Dedifferentiated amniotic fluid mesenchymal stem cell (primary cell): ENCODE results near the gene METTL23.
"Not testable (repeated sequence)": the region's sequence is repeated elsewhere in the genome, so short reads cannot be mapped to it uniquely, and the experiment has no call there.

Source experiments
- DNase-seq: peaks from one replicate; pipeline ENCODE4 v3.0.0-alpha.2; 2016; ENCODE audit errors: extremely low spot score

The METTL23 gene

DNA sequence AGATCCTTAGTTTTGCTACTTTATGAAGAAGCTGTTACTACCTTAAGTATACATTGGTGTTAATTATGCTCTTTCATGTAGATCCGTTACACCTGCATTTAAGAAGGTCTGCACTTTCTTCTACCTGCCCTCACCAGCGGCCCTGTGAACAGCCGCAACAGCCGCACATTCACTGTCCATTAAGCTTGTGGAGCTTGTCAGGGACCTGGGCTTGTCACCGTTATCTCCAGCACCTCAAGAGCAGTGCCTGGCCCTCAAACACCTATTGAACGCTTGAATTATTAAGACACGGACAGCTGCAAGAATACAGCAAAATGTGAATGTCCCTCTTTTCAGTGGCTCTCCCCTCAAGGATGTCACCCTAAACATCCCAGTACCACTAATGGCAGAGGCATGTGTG, 12.9 kb upstream of the METTL23 start:
- DNase-seq, result no peak

DNA sequence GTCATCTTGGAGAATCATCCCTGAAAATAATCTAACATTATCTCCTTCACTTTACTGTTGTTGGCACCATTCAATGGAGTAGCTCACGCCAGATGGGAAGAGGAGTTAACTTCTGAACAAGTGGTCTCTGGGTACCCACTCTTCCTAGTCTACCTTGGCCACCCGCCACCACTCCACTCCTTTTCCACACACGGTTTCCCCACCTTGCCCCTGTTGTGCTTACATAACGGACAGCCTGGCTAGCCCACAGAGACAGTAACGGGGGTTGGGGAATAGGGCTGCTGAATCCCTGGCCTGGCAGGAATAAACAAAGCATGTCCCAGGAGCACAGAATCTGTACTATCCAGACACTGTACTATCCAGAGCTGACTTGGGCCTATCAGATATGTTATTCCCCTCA, 12.3 kb upstream of the METTL23 start:
- DNase-seq, result no peak

DNA sequence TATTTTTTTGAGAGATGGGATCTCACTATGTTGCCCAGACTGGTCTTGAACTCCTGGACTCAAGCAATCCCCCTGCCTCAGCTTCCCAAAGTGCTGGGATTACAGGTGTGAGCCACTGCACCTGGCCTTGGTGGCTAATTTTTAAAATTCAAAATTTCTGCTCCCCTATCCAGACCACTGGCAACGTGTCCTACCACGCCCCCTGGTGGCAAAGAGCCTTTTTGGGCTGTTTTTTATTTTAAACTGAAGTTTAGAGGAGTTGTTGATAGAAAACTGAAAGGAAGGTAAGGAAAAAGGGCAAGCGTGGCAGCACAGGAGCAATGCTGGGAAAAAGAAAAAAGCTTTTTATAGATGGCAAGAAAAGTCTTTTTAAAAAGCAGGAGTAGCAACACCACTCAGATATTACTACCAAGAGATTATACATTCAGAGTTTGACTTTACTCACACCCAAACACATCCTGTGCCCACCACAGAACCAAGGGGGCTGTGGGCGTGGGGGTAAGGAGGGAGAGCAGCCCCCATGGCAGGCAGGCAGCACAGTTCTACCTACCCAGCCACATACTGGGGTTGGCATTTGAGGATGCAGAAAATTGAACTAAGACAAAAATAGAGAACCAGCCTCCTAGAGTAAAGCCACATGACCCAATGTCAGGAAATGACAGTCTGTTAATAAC, 11.7 kb upstream of the METTL23 start:
- peak; percentile 66 for DNase-seq

DNA sequence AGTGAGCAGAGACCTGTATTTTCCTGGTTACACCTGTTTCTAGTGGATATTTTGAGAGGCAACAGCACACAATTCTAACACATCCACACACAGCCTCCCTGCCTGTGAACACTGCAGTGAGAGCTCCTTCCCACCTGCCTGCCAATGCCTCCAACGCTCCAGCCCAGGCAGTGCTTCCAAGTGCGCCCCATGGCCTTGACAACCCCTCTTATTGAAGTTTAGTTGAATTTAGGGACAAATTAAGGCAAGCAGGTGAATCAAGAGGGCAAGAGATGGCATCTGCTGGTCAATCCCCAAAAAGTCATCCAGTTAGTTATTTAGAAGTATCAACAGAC, 11.2 kb upstream of the METTL23 start:
- no peak for DNase-seq

DNA sequence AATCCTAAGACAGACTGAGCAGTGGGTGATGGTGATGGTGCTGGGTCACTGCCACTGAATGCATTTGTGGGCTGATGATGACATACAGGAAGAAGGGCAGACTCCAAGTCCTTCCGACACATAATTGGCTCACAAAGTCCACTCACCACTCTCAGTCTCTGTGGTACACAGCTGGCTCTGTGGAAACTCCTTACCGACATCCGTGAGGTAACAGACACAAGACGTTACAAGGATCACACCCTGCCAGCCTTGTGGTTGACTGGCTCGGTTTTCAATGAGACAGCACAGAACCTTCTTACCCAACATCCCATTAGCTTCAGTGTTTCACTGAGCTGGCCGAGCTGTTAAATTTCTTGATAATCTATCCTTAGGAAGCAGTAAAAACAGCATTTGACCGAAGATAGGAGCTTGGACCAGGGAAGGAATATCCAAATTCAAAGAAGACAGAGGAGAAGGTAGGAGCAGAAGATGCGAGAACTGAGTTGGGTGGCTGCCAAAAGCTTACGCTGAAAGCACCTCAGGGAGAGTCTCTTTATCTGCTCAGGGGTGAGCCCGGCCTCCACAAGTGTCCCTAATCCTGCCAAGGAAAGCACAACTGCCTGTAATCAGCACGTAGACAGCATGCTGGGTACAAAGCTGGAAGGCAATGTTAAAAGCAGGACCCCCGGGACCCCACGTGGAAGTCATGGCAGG, 10.3 kb upstream of the METTL23 start:
- DNase-seq, result peak; percentile 61

DNA sequence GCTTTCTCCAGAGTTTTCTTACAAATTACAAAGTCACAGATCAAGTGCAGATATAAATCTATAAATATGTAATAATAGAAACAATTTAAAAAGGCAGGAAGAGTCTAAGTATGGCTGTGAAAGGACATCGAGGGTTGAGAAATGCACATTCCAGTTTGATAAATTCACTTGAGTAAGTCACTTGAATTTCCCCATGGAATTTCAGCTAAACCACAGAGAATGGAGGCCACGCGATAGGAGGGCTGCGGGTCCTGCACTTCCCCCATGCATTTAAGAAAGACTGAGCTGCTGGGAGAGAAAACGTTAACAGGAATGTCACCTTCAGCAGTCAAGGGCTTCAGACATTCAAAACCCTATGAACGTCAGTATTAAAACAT, 9.8 kb upstream of the METTL23 start:
- peak; percentile 76 for DNase-seq

DNA sequence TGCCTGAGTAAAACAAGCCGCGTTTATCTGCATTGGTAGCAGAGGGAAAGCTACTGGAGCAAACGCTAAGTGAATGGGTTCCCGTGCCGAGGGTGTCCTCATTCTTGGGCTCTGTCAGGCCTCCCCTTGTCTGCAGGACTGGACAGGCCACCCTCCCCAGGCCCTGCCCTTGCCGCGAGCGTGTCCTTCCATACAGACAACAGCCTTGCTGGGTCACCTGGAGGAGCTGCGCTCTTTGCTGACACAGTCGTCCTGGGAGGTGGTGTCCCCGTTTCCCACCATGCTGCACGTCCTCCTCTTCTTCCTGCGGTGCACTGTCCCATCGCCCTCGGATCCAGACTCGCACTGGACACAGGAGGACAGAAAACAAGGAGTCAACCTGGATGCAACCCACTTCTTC, 8.1 kb upstream of the METTL23 start:
- no peak for DNase-seq

DNA sequence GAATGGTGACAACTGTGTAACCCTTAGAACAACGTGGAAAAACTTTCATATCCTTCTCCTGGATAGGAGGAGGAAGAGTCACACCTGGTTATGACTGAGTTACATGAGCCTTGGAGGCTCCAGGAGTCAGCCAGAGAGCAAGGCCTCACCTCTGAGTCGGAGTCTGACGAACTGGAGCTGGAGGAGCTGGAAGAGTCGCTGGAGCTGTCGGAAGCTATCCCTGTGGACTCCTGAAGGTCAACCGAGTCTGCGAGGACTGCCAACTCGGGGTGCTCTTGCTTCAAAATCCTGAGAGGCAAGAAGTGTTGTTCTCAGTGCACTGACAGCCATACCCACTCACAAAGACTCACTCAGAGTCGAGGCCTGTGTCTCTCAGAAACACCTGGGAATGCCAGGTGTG, 6.4 kb upstream of the METTL23 start:
- no peak for DNase-seq

DNA sequence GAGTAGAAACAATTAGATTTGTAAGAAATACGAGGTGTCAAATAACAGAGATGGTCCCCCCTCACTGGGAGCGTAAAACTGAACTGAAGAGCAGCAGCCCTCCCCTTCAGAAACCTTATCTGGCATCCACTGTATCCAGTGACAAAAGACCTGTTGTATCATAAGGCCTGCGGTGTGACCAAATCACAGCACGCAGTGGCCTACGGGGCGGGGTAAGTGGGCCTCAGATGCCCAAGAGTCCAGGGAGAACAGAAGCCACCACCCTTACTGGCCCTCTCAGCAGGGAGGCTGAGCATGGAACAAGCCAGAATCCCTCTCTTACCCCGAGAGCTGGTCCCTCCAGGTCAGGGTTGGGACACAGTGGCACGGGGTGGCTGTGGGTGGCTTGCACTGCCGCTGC, 5.7 kb upstream of the METTL23 start:
- DNase-seq, result no peak

DNA sequence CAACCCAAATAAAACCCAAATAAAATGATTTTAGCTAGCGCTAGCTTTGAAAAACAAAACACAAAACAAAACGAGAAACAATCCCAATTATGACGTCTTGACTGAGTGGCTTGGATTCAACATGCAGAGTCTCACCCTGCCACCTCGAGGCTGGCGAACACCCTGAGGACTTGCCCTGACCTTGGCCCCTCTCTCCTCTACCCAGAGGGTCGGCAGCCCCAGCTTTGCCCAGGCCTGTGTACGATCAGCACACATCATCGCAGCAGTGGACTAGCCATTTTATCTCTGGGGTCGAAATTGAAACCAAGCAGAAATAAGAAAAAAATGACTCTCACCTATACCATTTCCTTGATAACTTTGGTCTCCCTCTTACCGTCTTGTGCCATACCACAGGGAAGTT, 5.2 kb upstream of the METTL23 start:
- DNase-seq, result no peak

DNA sequence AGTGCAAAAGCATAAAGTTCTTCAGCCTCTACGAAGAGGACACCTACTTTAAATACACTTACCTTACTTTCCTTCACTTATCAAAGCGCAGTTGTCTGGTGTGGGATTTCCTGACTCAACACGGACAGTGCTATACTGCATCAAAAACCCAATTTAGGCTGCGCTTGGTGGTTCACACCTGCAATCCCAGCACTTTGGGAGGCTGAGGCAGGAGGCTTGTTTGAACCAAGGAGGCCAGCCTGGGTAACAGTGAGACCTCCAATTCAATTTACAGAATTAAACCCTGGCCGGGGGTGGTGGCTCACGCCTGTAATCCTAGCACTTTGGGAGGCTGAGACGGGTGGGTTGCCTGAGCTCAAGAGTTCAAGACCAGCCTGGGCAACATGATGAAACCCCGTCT, 4.4 kb upstream of the METTL23 start:
- DNase-seq, result no peak

DNA sequence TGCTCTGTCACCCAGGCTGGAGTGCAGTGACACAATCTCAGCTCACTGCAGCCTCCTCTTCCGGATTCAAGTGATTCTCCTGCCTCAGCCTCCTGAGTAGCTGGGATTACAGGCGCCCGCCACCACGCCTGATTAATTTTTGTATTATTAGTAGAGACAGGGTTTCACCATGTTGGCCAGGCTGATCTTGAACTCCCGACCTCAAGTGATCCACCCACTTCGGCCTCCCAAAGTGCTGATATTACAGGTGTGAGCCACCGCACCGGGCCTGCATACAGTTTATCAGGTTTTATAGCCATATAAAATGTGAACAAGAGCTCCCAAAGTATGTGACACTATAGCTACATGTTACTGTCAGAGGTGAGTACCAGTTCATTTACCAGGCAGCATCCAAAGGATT, 3.7 kb upstream of the METTL23 start:
- DNase-seq, result not testable (repeated sequence)

DNA sequence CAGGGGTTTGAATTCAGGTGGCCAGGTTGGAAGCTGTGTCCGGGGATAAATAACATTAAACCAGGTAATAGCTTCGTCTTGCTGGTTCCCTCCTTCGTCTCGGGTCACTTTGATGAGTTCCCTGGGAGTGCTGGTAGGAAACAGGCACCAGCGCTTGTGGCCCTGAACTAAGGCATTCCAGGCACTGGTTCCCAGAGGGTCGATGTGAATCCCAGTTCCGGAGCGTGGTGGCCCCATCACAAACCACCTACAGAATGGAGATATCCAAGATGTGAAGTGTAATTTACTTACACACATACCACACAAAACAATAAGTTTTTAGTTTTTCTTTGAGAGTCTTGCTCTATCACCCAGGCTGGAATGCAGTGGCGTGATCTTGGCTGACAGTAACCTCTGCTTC, 2.8 kb upstream of the METTL23 start:
- DNase-seq, result no peak

DNA sequence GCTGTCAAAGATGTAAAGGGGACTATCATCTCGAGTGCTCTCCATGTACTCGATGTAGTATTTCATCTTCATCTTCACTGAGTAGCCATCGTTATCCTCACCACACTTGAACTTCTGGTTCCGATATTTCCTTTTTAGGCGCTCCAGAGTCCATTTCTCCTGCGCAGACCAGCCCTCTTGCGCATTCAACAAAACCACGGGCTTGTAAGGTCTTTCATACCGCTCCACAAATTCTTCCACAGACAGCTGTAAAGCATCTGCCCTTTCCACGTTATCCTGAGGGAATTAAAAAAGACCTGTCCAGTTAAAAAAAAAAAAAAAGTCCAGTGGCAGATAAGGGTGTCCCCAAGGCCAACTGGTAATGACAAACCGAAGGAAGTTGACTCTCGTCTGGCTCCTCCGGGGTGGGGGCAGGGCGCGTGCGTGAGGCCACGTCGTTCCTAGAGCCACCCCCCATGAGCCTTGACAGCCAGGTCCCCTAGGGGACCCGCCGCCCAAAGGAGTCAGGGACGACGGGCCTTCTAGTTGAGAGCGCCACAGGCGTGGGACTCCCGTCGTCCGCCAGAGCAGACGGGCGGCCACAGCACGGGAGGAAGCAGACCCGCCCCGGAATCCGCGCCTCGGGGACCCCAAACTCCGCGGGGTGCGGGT, 934 bp upstream of the METTL23 start:
- DNase-seq, result no peak

DNA sequence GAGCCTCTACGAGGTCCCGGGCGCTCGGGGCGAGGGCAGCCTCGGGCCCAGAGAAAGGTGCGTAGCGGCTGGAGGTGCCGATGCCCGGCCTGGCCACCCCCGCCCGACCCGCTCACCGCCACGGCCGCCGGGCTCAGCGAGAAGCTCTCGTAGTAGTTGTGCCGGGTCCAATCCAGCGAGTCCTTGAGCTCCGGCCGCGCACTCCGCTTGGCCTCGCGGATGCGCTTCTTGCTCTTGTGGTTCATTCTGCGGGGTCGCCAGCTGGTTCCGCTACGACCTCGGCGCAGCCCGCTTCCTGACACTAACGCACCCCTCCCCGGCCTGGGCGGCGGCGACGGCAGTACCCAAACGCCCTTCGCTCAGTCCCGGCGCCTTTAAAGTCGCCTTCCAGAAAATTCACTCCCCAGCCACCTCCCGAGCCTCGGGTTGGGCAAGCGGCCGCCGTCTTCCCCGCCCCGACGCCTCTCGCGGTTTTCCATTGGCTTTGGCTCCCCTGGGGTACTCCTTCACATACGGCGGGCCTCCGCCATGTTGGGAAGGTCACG, 336 bp upstream of the METTL23 start, which contains the start of gene JMJD6:
TSS of gene JMJD6 (minus strand) at position 376 of the 545 bp plus-strand sequence. CDS start at position 245, 131 bp downstream.
- DNase-seq, result peak; percentile 88

DNA sequence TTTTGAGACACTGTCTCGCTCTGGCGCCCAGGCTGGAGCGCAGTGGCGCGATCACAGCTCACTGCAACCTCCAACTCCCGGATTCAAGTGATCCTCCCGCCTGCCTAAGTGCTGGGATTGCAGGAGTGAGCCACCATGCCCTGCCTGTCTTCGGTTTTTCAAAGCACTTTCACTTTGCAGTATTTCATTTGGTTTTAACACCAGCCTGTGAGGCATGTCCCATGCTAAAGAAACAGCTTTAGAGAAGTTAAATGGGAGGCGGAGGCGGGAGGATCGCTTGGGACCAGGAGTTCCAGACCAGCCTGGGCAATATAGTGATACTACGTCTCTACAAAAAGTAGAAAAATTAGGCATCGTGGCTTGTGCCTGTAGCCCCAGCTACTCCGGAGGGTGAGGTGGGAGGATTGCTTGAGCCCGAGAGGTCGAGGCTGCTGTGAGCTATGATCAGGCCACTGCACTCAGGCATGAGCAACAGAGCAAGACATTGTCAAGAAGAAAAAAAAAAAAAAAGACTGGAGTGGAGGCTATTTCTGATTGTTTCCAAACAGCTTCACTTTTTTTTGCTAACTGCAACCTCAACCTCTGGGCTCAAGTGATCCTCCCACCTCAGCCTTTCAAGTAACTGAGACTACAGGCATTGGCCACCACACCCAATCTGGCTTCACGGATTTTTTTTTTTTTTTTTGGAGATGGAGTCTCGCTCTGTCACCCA, 1.3 kb downstream of the METTL23 start:
- DNase-seq, result no peak

DNA sequence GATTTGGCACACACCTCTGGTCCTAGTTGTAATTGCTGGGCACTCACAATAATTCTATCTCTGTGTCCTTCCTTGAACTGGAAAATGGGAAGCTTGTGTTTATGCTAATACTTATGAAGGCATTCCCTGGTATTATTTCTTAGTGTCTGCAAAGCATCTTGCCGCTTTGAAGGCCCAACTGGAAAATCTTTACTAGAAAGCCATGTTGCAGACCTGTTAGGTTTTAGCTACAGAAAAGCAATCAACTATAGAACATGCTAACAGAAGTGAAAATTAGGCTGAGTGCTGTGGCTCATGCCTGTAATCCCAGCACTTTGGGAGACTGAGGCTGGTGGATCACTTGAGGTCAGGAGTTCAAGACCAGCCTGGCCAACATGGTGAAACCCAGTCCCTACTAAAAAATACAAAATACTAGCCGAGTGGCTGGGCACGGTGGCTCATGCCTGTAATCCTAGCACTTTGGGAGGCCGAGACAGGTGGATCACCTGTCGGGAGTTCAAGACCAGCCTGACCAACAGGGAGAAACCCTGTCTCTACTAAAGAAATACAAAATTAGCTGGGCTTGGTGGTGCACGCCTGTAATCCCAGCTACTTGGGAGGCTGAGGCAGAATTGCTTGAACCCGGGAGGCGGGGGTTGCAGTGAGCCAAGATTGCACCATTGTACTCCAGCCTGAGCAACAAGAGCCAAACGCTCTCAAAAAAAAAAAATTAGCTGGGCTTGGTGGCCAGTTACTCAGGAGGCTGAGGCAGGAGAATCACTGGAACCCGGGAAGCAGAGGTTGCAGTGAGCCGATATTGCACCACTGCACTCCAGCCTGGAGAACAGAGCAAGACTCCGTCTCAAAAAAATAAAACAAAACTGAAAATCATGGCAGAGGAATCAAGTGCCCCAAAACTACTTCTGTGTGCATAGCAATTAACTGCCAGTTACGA, 5.4 kb downstream of the METTL23 start:
- DNase-seq, result peak; percentile 14

DNA sequence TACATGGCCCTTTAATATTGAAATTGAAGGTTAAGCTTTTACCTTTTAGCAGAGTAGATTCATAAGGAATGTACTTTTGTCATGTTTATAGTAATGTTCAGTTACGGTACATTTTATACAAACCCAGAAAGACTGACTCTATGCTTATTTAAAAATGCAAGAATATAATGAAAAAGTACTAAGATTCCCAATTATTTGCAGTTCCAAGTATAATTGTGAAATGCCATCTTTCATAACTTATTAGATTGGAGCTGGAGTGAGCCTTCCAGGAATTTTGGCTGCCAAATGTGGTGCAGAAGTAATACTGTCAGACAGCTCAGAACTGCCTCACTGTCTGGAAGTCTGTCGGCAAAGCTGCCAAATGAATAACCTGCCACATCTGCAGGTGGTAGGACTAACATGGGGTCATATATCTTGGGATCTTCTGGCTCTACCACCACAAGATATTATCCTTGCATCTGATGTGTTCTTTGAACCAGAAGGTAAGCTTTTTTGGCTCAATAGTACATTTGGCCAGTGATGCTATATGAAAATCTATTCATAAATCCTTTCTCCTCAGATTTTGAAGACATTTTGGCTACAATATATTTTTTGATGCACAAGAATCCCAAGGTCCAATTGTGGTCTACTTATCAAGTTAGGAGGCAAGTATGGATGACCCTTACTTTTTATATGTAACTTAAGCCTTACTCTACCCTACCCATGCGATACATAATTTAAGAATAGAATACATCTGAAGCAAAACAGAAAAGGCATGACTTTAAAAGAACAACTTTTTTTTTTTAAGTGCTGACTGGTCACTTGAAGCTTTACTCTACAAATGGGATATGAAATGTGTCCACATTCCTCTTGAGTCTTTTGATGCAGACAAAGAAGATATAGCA, 6.3 kb downstream of the METTL23 start:
- DNase-seq, result no peak

DNA sequence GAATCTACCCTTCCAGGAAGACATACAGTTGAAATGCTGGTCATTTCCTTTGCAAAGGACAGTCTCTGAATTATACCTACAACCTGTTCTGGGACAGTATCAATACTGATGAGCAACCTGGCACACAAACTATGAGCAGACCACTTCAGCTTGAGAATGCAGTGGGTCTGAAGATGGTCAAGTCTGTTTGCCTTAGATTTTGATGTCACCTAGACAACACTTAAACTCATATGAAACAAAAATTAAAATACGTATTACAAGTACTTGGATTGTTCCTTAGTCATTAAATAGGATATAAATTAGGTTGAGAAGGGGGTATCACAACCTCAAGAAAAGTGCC, 6.9 kb downstream of the METTL23 start:
- no peak for DNase-seq

DNA sequence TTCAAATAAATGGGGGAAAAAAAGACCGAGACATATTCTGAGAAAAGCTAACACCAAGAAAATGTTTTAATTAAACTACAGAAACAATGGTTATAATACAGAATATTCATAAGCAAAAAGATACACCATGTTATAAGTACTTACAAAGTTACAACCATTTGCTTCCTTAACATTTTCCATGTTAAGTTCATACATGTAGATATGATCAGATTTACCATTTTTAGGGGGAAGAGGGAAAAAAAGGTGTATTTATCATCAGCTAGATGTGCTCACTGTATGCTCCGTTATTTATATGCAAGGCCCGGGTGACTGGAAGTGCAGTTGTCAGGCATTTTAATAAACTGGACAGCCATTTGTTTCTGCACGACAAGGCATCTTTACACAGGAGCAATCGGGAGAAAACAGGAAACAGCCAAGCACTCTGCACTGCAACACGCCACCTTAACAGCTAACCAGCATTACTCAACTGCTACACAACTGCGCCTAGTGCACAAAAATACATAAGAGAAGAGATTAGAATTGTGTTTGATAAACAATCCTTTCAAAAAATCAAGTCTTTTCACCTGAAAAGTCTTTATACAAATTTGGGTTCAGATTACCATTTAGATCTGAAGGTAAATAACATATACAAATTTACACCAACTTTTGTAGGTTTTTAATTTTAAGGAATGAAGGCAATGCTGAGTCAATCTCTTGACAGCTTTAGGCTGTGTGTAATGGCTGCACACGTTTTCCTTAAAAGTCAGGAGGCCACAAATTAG, 7.6 kb downstream of the METTL23 start:
- no peak for DNase-seq
